GM12865 (cell line): ENCODE data around the gene NRCAM.

Experiments used
- DNase-seq: peaks from one replicate; pipeline ENCODE4 v3.0.0; 2010; ENCODE audit warnings: low read depth
- H3K4me3 ChIP-seq: 2 replicates; pipeline ENCODE4 v1.5.1; 2011; ENCODE audit warnings: mild to moderate bottlenecking, low read depth, low read length, control low read depth
- CTCF ChIP-seq: IDR thresholded peaks from 2 replicates; pipeline ENCODE4 v1.5.1; 2011; ENCODE audit warnings: low read length, control low read depth, low read depth, inconsistent platforms; ENCODE audit not compliant: insufficient read depth; ENCODE audit errors: missing control alignments

The NRCAM gene

DNA sequence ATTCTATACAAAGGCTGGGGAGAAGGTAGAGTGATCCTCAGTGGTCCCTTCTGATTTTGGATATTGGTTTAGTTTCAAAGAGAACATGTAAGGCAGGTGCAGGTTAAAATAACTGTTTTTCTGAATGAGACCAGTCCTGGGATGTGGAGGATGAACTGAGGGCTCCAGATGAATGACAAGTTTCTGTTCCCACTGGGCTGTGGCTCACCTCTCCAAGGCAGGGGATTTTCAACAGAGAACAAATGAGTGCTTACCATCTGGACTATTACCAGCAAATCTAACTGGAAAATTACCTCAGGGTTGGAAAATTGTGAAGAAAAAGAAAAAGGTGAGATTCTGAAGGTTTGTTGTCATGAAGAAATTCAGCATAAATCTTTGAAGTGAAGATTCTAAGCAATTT, 334.1 kb downstream of the NRCAM start:
- TF ChIP-seq CTCF: no peak
- DNase-seq: no peak
- H3K4me3 ChIP-seq: no peak overlapping the region

DNA sequence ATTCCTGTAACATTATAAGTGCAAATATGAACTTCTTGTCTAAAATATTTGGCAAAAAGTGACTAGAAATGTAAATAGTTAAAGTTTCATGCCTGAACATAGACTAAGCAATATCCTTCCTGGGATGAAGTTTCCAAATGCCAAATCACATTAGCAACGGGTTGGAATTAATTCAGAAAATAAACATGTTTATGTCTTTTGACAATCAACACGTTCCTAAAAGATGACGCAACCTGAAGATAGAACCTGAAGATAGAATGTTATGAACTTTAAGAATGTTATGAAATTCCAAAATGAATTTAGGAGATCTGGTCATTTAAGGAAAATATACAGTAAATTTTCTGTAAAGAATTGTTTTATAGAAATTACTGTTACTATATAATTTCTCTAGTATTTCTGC, 335.3 kb downstream of the NRCAM start:
- H3K4me3 ChIP-seq: no peak overlapping the region
- no peak for TF ChIP-seq CTCF
- DNase-seq: no peak

DNA sequence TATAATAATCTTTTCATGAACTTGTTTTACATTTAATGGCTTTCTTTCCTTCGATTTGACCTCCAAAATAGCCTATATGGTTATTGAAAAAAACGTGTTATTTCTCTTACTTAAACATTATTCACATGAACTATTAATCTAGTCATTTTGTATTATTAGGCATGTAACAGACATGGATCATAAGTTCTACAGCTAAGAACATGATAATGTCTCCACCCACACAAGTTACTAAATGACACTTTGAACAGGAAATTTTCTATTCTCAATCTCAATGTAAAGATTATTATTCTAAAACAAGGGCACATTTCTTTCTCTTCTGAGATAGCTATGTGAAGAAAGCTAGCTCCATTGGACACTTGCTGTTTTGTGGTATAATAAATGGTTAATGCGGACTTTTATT, 336.0 kb downstream of the NRCAM start:
- H3K4me3 ChIP-seq: no peak overlapping the region
- DNase-seq: no peak
- TF ChIP-seq CTCF: no peak

- DNase-seq: no peak
- no peak overlapping the region for H3K4me3 ChIP-seq
- no peak for TF ChIP-seq CTCF
Measured at GRCh38 chr7:108118959-108119358, 337.3 kb downstream of the NRCAM start.

- peak; percentile 53 for DNase-seq
- no peak overlapping the region for H3K4me3 ChIP-seq
- peak; percentile 74 for TF ChIP-seq CTCF
Measured at GRCh38 chr7:108114117-108114841, 342.0 kb downstream of the NRCAM start.

DNA sequence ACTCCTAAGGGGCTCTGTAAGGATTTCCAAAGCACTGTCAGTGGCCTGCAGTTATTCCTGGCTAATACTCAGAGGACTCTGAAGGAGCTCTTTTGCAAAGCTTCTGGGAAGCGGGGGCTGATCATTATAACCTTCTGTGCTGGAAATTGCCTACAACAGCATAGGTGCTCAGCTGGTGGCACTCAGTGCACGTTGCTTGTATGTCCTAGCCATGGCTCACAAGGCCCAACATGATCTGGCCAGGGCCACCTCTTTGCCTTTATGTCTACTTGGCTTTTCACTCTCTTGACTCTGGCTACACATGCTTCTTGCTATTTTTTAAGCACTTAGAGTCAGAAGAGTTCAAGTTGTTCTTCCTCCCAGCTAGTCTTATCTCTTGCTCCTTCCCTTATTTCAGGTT, 343.6 kb downstream of the NRCAM start:
- DNase-seq: no peak
- no peak for TF ChIP-seq CTCF
- H3K4me3 ChIP-seq: no peak overlapping the region
